Measurements from ENCODE around the gene SNRNP27.

DNA sequence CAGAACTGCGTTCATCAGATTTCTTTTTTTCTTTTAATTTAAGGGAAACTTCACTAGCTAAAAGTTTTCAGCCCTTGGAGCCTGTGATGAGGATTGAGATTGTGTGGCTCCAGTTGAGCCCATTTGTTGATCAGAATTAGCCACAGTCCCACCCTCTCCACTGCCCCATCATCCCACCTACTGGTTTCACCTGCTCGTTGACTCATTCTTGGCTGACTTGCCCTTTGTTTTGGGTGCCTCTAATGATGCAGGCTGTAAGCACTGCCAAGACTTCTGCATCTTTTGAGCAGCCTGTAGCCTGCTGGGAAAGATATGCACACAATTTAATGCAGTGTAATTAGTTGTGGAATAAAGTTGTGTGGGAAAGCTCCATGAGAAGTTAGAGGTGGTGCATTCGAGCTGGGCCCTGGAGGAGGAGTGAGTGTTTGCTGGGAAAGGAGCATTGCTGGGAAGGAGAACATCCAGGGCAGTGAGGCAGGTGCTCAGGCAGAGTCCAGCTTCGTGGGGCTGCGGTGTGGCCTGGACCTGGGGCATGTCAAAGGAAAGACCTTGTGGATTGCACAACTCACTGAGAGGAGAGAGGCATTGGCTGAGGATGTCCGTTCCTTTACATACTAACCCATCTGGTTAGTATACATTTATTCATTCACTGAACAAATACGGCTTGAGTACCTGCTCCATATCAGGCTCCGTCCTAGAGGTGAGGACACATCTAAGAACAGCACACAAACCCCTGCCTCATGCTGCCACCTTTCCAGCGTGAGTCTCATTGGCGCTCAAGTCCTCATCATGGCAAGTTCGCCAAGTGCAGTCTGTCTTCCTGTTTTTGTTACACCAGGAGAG is 49.5 kb downstream of the SNRNP27 start:
- TF ChIP-seq JUND (IDR thresholded peaks at IDR 0.05; ENCODE audit: low read length) (no peak), RFX5 (IDR thresholded peaks at IDR 0.05; ENCODE audit: borderline replicate concordance, low read depth, low read length) (no peak), SP1 (IDR thresholded peaks at IDR 0.05; ENCODE audit: low read depth, low read length) (no peak), TEAD4 (IDR thresholded peaks at IDR 0.05; ENCODE audit: low read depth, low read length) (no peak), NRF1 (IDR thresholded peaks at IDR 0.05; ENCODE audit: low read depth, low read length) (no peak)
- TF ChIP-seq, protein P1, sequence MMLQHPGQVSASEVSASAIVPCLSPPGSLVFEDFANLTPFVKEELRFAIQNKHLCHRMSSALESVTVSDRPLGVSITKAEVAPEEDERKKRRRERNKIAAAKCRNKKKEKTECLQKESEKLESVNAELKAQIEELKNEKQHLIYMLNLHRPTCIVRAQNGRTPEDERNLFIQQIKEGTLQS (IDR thresholded peaks at IDR 0.05; ENCODE audit: insufficient read depth, low read depth, low read length) = no peak

Measured in H1 (cell line).